Peyer's patch (tissue), 4 donors: ENCODE measurements around the gene DCANP1.

Source experiments
- POLR2A ChIP-seq, 2 donors: fragments of 450-650 bp; IDR thresholded peaks; one replicate each; pipeline ENCODE4 v1.5.1; 2017; ENCODE audit warnings: antibody characterized with exemption in 2 of 2, mild to moderate bottlenecking in 2 of 2, moderate library complexity in 2 of 2
- TF ChIP-seq, protein P1 (sequence below), 6 experiments: fragments of 450-650 bp in 4 of 6; fragments of 200-600 bp in 2 of 6; sonication (generic) in 1 of 6; IDR thresholded peaks; one replicate each; pipeline ENCODE4 v1.5.1; 2017 to 2019; ENCODE audit warnings: antibody characterized with exemption in 6 of 6, mild to moderate bottlenecking in 3 of 6, moderate library complexity in 1 of 6

DNA sequence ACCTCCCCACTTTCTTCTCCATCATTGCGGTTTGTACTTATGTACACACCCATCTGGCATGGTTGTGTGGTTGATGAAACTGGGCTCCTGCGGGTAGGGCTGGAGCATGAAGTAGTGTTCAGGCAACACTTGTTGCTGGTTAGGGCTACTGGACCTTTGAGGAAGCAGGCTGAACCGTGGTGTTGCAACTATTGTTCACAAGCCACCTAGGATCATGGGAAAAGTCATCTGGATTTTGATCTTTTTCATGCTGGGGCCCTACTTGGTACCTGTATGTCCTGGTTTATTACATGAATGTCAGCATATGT, 45.1 kb upstream of the DCANP1 start:
- TF ChIP-seq, protein P1, sequence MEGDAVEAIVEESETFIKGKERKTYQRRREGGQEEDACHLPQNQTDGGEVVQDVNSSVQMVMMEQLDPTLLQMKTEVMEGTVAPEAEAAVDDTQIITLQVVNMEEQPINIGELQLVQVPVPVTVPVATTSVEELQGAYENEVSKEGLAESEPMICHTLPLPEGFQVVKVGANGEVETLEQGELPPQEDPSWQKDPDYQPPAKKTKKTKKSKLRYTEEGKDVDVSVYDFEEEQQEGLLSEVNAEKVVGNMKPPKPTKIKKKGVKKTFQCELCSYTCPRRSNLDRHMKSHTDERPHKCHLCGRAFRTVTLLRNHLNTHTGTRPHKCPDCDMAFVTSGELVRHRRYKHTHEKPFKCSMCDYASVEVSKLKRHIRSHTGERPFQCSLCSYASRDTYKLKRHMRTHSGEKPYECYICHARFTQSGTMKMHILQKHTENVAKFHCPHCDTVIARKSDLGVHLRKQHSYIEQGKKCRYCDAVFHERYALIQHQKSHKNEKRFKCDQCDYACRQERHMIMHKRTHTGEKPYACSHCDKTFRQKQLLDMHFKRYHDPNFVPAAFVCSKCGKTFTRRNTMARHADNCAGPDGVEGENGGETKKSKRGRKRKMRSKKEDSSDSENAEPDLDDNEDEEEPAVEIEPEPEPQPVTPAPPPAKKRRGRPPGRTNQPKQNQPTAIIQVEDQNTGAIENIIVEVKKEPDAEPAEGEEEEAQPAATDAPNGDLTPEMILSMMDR (IDR thresholded peaks at IDR 0.05), result no peak
- TF ChIP-seq POLR2A (IDR thresholded peaks at IDR 0.05), result no peak
